ENCODE data around the gene ALDH3A1.

Gene ALDH3A1

GRCh38 chr17:19739241-19740201 is 8.6 kb downstream of the ALDH3A1 start:
- DNase-seq (ENCODE audit: low read depth): no peak
- TF ChIP-seq POLR2A (IDR thresholded peaks at IDR 0.05; ENCODE audit: extremely low read depth, insufficient read length) (no peak), CTCF (IDR thresholded peaks at IDR 0.05; ENCODE audit: low read depth, low read length) (no peak), MYC (IDR thresholded peaks at IDR 0.05; ENCODE audit: low read depth, low read length) (no peak), MAX (IDR thresholded peaks at IDR 0.05; ENCODE audit: low read depth, low read length) (no peak)
- no peak overlapping the region for H3K4me3 ChIP-seq (ENCODE audit: low read depth, low read length)

- no peak overlapping the region for H3K4me3 ChIP-seq (ENCODE audit: low read depth, low read length)
- no peak for DNase-seq (ENCODE audit: low read depth)
- TF ChIP-seq MYC (IDR thresholded peaks at IDR 0.05; ENCODE audit: low read depth, low read length): no peak
- no peak for TF ChIP-seq MAX (IDR thresholded peaks at IDR 0.05; ENCODE audit: low read depth, low read length)
- no peak for TF ChIP-seq CTCF (IDR thresholded peaks at IDR 0.05; ENCODE audit: low read depth, low read length)
- TF ChIP-seq POLR2A (IDR thresholded peaks at IDR 0.05; ENCODE audit: extremely low read depth, insufficient read length): no peak
These were observed 9.3 kb downstream of the ALDH3A1 start for GRCh38 chr17:19738757-19739156.

GRCh38 chr17:19738073-19738449 is 10.0 kb downstream of the ALDH3A1 start:
- DNase-seq (ENCODE audit: low read depth): no peak
- no peak for TF ChIP-seq POLR2A (IDR thresholded peaks at IDR 0.05; ENCODE audit: extremely low read depth, insufficient read length)
- no peak for TF ChIP-seq CTCF (IDR thresholded peaks at IDR 0.05; ENCODE audit: low read depth, low read length)
- TF ChIP-seq MYC (IDR thresholded peaks at IDR 0.05; ENCODE audit: low read depth, low read length): no peak
- no peak overlapping the region for H3K4me3 ChIP-seq (ENCODE audit: low read depth, low read length)

GRCh38 chr17:19737305-19738072 is 10.6 kb downstream of the ALDH3A1 start:
- no peak overlapping the region for H3K4me3 ChIP-seq (ENCODE audit: low read depth, low read length)
- DNase-seq (ENCODE audit: low read depth): no peak
- TF ChIP-seq MAX (IDR thresholded peaks at IDR 0.05; ENCODE audit: low read depth, low read length) (no peak), CTCF (IDR thresholded peaks at IDR 0.05; ENCODE audit: low read depth, low read length) (no peak), MYC (IDR thresholded peaks at IDR 0.05; ENCODE audit: low read depth, low read length) (no peak), POLR2A (IDR thresholded peaks at IDR 0.05; ENCODE audit: extremely low read depth, insufficient read length) (no peak)

GRCh38 chr17:19736071-19736470 is 12.0 kb downstream of the ALDH3A1 start:
- no peak for DNase-seq (ENCODE audit: low read depth)
- no peak overlapping the region for H3K4me3 ChIP-seq (ENCODE audit: low read depth, low read length)
- TF ChIP-seq CTCF (IDR thresholded peaks at IDR 0.05; ENCODE audit: low read depth, low read length) (no peak), POLR2A (IDR thresholded peaks at IDR 0.05; ENCODE audit: extremely low read depth, insufficient read length) (no peak), MAX (IDR thresholded peaks at IDR 0.05; ENCODE audit: low read depth, low read length) (no peak), MYC (IDR thresholded peaks at IDR 0.05; ENCODE audit: low read depth, low read length) (no peak)

Measured in NB4 (cell line).